NK-92 (cell line): ENCODE measurements around the gene ZNF541.
"Not testable (repeated sequence)": the region's sequence is repeated elsewhere in the genome, so short reads cannot be mapped to it uniquely, and the experiment has no call there.

ENCODE experiments used
- DNase-seq: peaks from one replicate; lab custom pipeline; 2025; ENCODE audit not compliant: unreplicated experiment; lab: John Stamatoyannopoulos, UW

Gene ZNF541

GRCh38 chr19:47599671-47600245 is 26.8 kb upstream of the ZNF541 start:
- DNase-seq = not testable (repeated sequence)

- no peak for DNase-seq
These were observed 25.7 kb upstream of the ZNF541 start for GRCh38 chr19:47598407-47599349.

- no peak for DNase-seq
These were observed 23.0 kb upstream of the ZNF541 start for GRCh38 chr19:47595944-47596343.

- DNase-seq = no peak
These were observed 20.9 kb upstream of the ZNF541 start for GRCh38 chr19:47593860-47594259.

GRCh38 chr19:47589824-47590223 is 16.9 kb upstream of the ZNF541 start:
- DNase-seq = no peak

- no peak for DNase-seq
These were observed 14.3 kb upstream of the ZNF541 start for GRCh38 chr19:47587295-47587694.

- not testable (repeated sequence) for DNase-seq
These were observed 10.2 kb upstream of the ZNF541 start for GRCh38 chr19:47583161-47583560.

GRCh38 chr19:47582320-47582909 is 9.5 kb upstream of the ZNF541 start:
- no peak for DNase-seq

- no peak for DNase-seq
These were observed 8.8 kb upstream of the ZNF541 start for GRCh38 chr19:47581605-47582319.

GRCh38 chr19:47580397-47580796 is 7.4 kb upstream of the ZNF541 start:
- no peak for DNase-seq

GRCh38 chr19:47572635-47573034 is 313 bp downstream of the ZNF541 start:
- no peak for DNase-seq

- DNase-seq = no peak
These were observed 3.6 kb downstream of the ZNF541 start for GRCh38 chr19:47569331-47569730.

- no peak for DNase-seq
These were observed 8.9 kb downstream of the ZNF541 start for GRCh38 chr19:47564081-47564480.

GRCh38 chr19:47561440-47562057 is 11.4 kb downstream of the ZNF541 start:
- DNase-seq = no peak

- no peak for DNase-seq
These were observed 11.9 kb downstream of the ZNF541 start for GRCh38 chr19:47560999-47561398.

- DNase-seq = no peak
These were observed 22.8 kb downstream of the ZNF541 start for GRCh38 chr19:47550129-47550528.

GRCh38 chr19:47549261-47549862 is 23.6 kb downstream of the ZNF541 start:
- DNase-seq = no peak

- DNase-seq = no peak
These were observed 25.7 kb downstream of the ZNF541 start for GRCh38 chr19:47547199-47547598.

- DNase-seq = no peak
These were observed 27.6 kb downstream of the ZNF541 start for GRCh38 chr19:47545061-47545948.

- no peak for DNase-seq
These were observed 28.5 kb downstream of the ZNF541 start for GRCh38 chr19:47544476-47544875.
